Kidney capillary endothelial cell (primary cell): ENCODE measurements around the gene B3GAT1.

Source experiments
- DNase-seq: peaks from one replicate; pipeline ENCODE4 v3.0.0-alpha.2; 2018; ENCODE audit warnings: low spot score

B3GAT1 gene

GRCh38 chr11:134441281-134441680, 29.2 kb upstream of the B3GAT1 start:
- DNase-seq = no peak

- no peak for DNase-seq
Measured at GRCh38 chr11:134440851-134441250, 28.8 kb upstream of the B3GAT1 start.

GRCh38 chr11:134438542-134439537, 26.8 kb upstream of the B3GAT1 start:
- no peak for DNase-seq

GRCh38 chr11:134437821-134438220, 25.8 kb upstream of the B3GAT1 start:
- no peak for DNase-seq

GRCh38 chr11:134436781-134437180, 24.7 kb upstream of the B3GAT1 start:
- DNase-seq = no peak

- no peak for DNase-seq
Measured at GRCh38 chr11:134433806-134434205, 21.8 kb upstream of the B3GAT1 start.

- no peak for DNase-seq
Measured at GRCh38 chr11:134433251-134433650, 21.2 kb upstream of the B3GAT1 start.

GRCh38 chr11:134432776-134433175, 20.7 kb upstream of the B3GAT1 start:
- no peak for DNase-seq

- DNase-seq = no peak
Measured at GRCh38 chr11:134429106-134429505, 17.1 kb upstream of the B3GAT1 start.

GRCh38 chr11:134425816-134426536, 13.9 kb upstream of the B3GAT1 start:
- no peak for DNase-seq

GRCh38 chr11:134425413-134425812, 13.4 kb upstream of the B3GAT1 start:
- DNase-seq = no peak

GRCh38 chr11:134423106-134423505, 11.1 kb upstream of the B3GAT1 start:
- no peak for DNase-seq

- no peak for DNase-seq
Measured at GRCh38 chr11:134417871-134418840, 6.1 kb upstream of the B3GAT1 start.

GRCh38 chr11:134416726-134417125, 4.7 kb upstream of the B3GAT1 start:
- no peak for DNase-seq

GRCh38 chr11:134414766-134415765, 3.0 kb upstream of the B3GAT1 start:
- no peak for DNase-seq

- DNase-seq = no peak
Measured at GRCh38 chr11:134413826-134414731, 2.0 kb upstream of the B3GAT1 start.

GRCh38 chr11:134413043-134413825, 1.2 kb upstream of the B3GAT1 start:
- DNase-seq = no peak

GRCh38 chr11:134410766-134411165, 1.3 kb downstream of the B3GAT1 start:
- DNase-seq = no peak
